ENCODE measurements around the gene HNRNPA3.
A peak's percentile ranks its signal among the peaks of the same experiment; 100 is the strongest.
"Not testable (repeated sequence)": the region's sequence is repeated elsewhere in the genome, so short reads cannot be mapped to it uniquely, and the experiment has no call there.

The HNRNPA3 gene

GRCh38 chr2:177188482-177189469, 23.8 kb upstream of the HNRNPA3 start:
- no peak for DNase-seq (ENCODE audit: low spot score)

DNA sequence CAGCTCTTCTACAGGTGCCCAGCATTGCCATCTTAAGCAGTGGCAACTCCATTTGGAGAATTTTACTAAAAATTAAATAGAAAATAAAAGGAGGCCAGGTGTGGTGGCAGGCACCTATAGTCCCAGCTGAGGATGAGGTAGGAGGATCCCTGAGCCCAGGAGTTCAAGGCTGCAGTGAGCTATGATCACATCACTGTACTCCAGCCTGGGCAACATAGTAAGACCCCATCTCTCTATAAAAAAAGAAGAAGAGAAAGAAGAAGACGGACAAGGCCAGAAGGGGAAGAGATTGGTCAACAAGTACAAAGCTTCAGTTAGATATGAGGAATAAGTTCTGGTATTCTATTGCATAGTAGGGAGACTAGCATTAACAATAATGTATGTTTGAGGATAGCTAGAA, 21.7 kb upstream of the HNRNPA3 start:
- DNase-seq (ENCODE audit: low spot score), result no peak

- DNase-seq (ENCODE audit: low spot score), result no peak
Observed at GRCh38 chr2:177192788-177193187, 19.8 kb upstream of the HNRNPA3 start.

DNA sequence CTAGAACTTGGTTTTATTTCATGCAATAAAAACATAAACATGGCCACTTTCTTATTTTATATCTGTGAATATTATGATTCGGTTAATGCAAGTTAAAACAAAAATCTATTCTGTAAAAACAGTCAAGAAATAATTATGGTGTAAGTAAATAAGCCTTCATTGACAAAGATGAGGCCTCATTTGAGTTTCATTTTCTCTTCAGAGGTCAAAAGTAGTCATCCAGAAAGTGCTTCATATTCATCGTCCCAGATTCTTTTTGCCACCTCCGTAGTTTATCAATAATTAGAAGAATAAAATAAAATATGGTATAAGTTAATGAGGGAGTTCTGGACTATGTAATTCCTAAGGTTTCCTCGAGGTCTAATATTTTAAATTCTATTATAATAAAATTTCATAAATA, 19.4 kb upstream of the HNRNPA3 start:
- no peak for DNase-seq (ENCODE audit: low spot score)

- DNase-seq (ENCODE audit: low spot score), result no peak
Observed at GRCh38 chr2:177195194-177195593, 17.4 kb upstream of the HNRNPA3 start.

GRCh38 chr2:177200419-177200818, 12.2 kb upstream of the HNRNPA3 start:
- DNase-seq (ENCODE audit: low spot score), result not testable (repeated sequence)

DNA sequence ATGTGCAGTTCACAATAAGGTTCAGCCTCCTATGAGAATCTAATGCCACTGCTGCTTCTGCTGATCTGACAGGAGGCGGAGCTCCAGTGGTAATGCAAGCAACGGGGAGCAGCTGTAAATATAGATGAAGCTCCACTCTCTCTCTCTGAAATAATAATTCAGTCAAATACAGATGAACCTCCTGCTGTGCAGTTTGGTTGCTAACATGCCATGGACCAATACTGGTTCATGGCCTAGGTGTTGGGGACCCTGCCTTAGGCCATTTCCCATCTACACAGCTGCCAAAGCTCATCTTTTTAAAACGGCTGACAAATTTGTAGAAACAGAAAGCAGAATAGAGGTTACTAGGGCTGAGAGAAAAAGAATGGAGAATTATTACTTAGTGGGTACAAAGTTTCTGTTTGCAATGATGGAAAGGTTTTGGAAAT, 10.7 kb upstream of the HNRNPA3 start:
- no peak for DNase-seq (ENCODE audit: low spot score)

- DNase-seq (ENCODE audit: low spot score), result no peak
Observed at GRCh38 chr2:177204417-177204816, 8.2 kb upstream of the HNRNPA3 start.

GRCh38 chr2:177207101-177207500, 5.5 kb upstream of the HNRNPA3 start:
- DNase-seq (ENCODE audit: low spot score), result no peak

- DNase-seq (ENCODE audit: low spot score), result no peak
Observed at GRCh38 chr2:177211169-177211568, 1.4 kb upstream of the HNRNPA3 start.

DNA sequence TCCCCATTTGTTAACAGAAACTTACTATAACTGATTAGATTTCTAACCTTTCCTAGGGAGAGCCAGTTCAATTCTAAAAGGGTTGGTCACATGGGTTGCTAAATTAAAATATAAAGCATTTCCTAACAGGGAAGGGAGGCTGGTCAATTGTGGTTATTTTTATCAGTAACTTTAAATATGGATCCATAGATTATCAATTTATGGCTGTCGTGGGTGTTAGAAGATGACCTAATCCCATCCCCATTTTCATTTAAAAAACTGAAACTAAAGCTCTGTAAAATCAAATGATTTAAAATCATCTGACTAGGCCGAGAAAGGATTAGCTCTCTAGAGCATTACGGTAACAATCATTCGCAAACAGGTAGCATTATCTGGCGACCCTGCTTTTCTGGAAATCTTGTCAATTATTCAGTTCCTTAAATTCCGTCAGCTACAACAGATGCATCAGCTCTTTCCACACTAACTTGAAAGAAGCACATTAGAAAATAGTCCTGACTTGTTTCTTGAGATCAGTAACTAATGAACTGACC, 953 bp upstream of the HNRNPA3 start:
- DNase-seq (ENCODE audit: low spot score), result no peak

GRCh38 chr2:177212891-177213856, 580 bp downstream of the HNRNPA3 start:
- DNase-seq (ENCODE audit: low spot score), result peak; percentile 91

DNA sequence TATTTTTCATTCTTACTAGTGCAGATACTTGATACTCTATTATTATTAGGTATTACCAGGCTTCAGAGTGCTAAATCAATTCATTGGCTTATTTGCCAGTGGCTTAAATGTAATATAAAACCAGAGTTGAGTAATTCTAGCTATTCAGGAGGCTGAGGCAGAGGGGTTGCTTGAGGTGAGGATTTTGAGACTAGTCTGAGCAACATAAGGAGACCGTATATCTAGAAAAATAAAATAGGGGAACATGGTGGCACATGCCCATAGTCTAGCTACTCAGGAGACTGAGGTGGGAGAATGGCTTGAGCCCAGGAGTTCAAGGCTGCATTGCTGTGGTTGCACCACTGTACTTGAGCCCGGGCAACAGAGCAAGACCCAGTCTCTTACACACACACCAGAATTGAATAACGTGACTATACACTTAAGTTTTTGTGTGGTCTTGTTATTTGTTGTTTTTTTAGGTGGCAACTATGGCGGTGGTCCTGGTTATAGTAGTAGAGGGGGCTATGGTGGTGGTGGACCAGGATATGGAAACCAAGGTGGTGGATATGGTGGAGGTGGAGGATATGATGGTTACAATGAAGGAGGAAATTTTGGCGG, 4.8 kb downstream of the HNRNPA3 start:
- DNase-seq (ENCODE audit: low spot score), result no peak

DNA sequence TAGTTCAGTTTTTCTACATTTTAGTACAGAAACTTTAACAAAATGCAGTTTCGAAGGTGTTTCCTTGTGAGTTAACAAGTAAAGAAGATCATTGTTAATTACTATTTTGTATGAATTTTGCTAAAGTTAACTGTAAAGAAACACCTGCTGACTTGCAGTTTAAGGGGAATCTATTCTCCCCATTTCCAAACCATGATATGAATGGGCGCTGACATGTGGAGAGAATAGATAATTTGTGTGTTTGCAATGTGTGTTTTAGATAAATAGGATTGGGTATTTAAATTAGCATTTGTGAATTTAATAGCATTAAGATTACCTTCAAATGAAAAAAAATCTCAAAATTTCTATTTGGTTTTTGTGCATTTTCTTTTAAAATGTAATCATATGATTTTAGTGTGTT, 7.2 kb downstream of the HNRNPA3 start:
- not testable (repeated sequence) for DNase-seq (ENCODE audit: low spot score)

DNA sequence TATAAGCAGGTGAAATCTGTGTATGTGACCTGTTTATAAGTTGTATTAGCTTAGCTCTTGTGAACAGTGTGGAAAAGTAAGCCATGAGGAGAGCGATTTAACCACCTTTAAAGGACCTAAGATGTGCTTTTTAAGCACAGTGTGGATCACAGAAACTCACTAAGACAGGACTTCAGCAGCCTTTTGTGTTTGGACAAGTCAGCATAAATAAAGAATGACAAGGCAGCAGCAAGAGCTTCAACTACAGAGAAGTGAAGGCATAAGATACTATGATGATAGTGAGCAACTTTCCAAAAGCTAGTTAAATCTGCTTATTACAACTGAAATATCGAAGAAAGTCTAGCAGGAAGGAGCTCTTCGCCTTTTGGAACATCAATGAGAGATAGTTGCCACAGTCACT, 8.9 kb downstream of the HNRNPA3 start:
- no peak for DNase-seq (ENCODE audit: low spot score)

DNA sequence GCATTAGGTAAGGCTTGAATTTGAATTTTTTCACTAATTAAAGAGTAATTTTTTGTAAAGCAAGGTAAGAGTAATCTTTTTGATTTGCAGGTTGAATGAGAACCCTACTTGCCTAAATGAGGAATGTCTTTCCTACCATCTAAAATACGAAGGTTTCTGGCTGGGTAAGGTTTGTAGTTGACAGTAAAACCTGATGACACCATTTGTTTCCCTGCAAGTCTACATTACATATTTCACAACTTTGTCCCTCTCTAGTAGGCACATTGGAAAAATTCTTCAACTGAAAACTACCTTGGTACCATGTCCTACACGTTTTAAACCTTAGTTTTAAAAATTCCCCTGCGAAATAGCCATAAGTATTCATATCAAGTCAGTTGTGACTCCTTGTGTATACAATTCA, 9.4 kb downstream of the HNRNPA3 start:
- DNase-seq (ENCODE audit: low spot score), result no peak

GRCh38 chr2:177223436-177223835, 10.8 kb downstream of the HNRNPA3 start:
- not testable (repeated sequence) for DNase-seq (ENCODE audit: low spot score)

DNA sequence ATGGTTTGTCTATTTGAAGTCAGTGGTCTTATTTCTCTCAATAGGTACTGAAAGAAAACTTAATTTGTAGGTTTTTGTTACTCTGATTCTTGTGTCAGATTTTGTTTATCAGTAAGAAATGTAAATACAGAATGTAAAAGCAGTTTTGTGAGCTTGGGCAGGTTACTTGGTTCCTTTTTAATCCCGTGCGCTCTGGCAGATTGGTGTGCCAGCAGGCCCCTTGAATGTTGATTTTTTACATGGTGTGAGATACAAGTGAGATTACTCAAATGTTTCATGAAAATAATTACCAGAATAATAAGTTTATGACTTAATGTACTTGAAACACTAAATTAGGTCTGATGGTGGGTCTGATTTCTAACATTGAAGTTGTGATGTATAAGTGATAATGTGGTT, 13.4 kb downstream of the HNRNPA3 start:
- no peak for DNase-seq (ENCODE audit: low spot score)

GRCh38 chr2:177229442-177230242, 17.0 kb downstream of the HNRNPA3 start:
- no peak for DNase-seq (ENCODE audit: low spot score)

GRCh38 chr2:177231270-177231669, 18.7 kb downstream of the HNRNPA3 start:
- DNase-seq (ENCODE audit: low spot score), result no peak

GRCh38 chr2:177232098-177232704, 19.6 kb downstream of the HNRNPA3 start:
- no peak for DNase-seq (ENCODE audit: low spot score)

All from HuH-7.5 (cell line).